ENCODE data around the gene PHB1.
"Not testable (repeated sequence)": the region's sequence is repeated elsewhere in the genome, so short reads cannot be mapped to it uniquely, and the experiment has no call there.

Gene PHB1

DNA sequence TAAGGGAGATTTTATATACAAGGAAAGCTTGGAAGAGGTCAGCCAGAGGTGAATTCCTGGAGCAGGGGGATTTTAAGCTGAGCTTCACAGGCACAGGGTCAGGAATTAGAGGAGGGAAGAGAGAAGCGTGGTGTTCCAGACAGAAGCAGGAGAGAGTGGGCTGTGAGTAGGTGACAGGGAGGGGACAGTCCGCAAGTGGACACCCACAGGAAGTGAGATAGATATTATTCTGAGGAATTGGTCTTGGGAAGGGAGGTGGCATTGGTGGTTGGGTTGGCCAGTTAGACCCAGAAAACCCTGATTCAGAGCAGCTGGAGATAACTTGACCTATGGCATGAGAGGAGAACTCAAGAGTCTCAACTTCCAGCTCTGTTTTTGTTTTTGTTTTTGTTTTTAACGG lies 14.7 kb downstream of the PHB1 start:
- Histone ChIP-seq H3K9me3 (ENCODE audit: control insufficient read depth, low read depth, low read length) (no peaks in the 10 kb centered on the region), H3K4me1 (ENCODE audit: control insufficient read depth, low read depth, low read length) (no peaks in the 10 kb centered on the region), H3K4me3 (ENCODE audit: low read length) (no peak overlapping the region), H3K9ac (ENCODE audit: low read length) (no peak overlapping the region), H3K36me3 (ENCODE audit: control insufficient read depth, low read depth, low read length) (peaks cover 21% of the 10 kb centered on the region), H3K27me3 (ENCODE audit: control insufficient read depth, insufficient read depth, low read length) (no peaks in the 10 kb centered on the region), H3K27ac (ENCODE audit: low read length) (no peak overlapping the region)

DNA sequence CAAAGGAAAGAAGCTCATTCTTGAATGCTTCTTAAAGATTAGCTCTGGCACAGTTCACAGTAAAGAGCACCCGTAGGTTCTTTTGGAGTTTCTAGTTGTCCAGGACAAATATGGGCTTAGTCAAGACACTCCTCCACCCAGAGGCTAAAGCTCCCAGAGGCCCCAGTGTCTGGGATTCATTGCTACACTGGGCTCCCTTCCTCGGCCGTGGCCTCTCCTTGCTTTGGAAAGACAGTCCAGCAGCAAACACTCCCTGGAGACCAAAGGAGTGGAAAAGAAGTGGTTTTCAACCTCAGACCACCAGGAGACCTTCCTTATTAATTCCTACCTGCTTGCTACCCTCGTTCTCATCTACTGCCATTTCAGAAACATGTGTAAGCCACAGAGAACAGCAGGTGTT lies 17.1 kb downstream of the PHB1 start:
- Histone ChIP-seq H3K4me3 (ENCODE audit: low read length) (no peak overlapping the region), H3K27ac (ENCODE audit: low read length) (no peak overlapping the region), H3K36me3 (ENCODE audit: control insufficient read depth, low read depth, low read length) (no peaks in the 10 kb centered on the region), H3K9me3 (ENCODE audit: control insufficient read depth, low read depth, low read length) (no peaks in the 10 kb centered on the region), H3K27me3 (ENCODE audit: control insufficient read depth, insufficient read depth, low read length) (no peaks in the 10 kb centered on the region), H3K4me1 (ENCODE audit: control insufficient read depth, low read depth, low read length) (no peaks in the 10 kb centered on the region), H3K9ac (ENCODE audit: low read length) (no peak overlapping the region)

GRCh38 chr17:49393491-49394255 lies 21.0 kb downstream of the PHB1 start:
- Histone ChIP-seq H3K9me3 (ENCODE audit: control insufficient read depth, low read depth, low read length) (no peaks in the 10 kb centered on the region), H3K27me3 (ENCODE audit: control insufficient read depth, insufficient read depth, low read length) (no peaks in the 10 kb centered on the region), H3K9ac (ENCODE audit: low read length) (no peak overlapping the region), H3K36me3 (ENCODE audit: control insufficient read depth, low read depth, low read length) (no peaks in the 10 kb centered on the region), H3K4me1 (ENCODE audit: control insufficient read depth, low read depth, low read length) (no peaks in the 10 kb centered on the region), H3K4me3 (ENCODE audit: low read length) (no peak overlapping the region), H3K27ac (ENCODE audit: low read length) (no peak overlapping the region)

DNA sequence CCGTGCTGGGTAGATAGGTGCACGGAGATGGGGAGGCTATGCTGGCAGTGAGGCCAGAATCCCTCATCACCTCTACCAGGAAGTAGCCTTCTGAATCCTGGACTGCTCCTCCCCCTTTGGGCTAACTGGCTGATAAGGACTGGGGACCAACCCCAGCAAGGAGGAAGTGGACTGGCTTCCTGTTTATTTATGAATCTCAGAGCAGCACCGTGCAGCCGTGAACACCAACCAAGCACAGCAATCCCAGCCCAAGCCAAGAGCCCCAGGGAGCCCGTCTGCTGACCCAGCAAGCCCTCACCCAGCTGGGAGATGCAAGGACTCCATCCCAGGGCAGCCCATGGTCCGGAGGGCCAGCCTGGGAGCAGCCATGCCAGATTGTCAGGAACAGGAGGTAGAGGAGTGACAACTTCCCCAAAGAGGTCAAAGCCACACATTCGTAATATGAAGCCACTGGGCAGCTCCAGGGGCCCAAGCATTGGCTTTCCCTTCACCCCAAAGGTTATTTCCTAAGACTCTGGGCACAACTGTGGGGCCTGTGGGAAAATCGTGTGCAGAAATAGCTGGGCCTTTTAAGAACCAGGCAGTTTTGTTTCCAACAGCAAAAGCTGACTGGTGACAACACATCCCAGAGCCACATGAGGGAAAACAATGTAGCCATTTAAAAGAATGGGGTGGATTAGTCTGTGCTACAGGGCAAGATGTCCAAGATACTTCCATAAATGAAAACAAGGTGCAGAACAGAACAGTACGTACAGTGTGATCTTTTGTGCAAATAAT lies 23.9 kb downstream of the PHB1 start:
- no peak overlapping the region for H3K4me3 ChIP-seq (ENCODE audit: low read length)
- H3K9me3 ChIP-seq (ENCODE audit: control insufficient read depth, low read depth, low read length), result no peaks in the 10 kb centered on the region
- no peaks in the 10 kb centered on the region for H3K4me1 ChIP-seq (ENCODE audit: control insufficient read depth, low read depth, low read length)
- no peaks in the 10 kb centered on the region for H3K27me3 ChIP-seq (ENCODE audit: control insufficient read depth, insufficient read depth, low read length)
- no peaks in the 10 kb centered on the region for H3K36me3 ChIP-seq (ENCODE audit: control insufficient read depth, low read depth, low read length)
- H3K9ac ChIP-seq (ENCODE audit: low read length), result no peak overlapping the region
- H3K27ac ChIP-seq (ENCODE audit: low read length), result no peak overlapping the region

DNA sequence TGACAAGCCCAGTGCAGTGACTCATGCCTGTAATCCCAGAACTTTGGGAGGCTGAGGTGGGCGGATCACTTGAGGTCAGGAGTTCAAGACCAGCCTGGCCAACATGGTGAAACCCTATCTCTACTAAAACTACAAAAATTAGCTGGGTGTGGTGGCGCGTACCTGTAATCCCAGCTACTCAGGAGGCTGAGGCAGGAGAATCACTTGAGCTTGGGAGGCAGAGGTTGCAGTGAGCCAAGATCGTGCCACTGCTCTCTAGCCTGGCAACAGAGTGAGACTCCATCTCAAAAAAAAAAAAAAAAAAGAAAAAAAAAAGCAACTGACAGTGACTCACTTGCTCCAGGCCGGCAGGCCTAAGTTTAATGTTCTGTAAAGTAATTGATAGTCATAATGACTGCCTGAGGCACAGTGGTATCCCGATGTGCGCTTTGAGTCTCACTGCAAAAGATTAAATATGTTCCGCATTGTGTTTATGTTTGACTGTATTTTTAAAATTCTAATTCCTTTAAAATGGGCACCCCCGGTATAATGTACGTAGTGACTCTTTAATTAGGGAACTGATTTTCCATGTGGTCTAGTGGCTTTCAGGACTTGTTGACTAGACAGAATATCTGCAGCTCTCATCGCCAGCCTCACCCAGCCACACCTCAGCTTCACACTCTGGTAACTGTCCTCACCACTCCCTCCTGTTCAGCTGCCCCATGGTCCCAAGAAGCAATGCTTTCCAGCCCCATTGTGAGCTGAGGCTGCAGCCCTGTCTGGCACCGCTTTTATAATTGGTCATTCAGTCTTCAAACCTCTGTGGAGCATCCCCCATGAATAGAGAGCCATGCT lies 25.0 kb downstream of the PHB1 start:
- not testable (repeated sequence) for H3K27ac ChIP-seq (ENCODE audit: low read length); H3K36me3 ChIP-seq (ENCODE audit: control insufficient read depth, low read depth, low read length); H3K4me3 ChIP-seq (ENCODE audit: low read length); H3K9me3 ChIP-seq (ENCODE audit: control insufficient read depth, low read depth, low read length); H3K27me3 ChIP-seq (ENCODE audit: control insufficient read depth, insufficient read depth, low read length); H3K9ac ChIP-seq (ENCODE audit: low read length); H3K4me1 ChIP-seq (ENCODE audit: control insufficient read depth, low read depth, low read length)

GRCh38 chr17:49388692-49389513 lies 25.8 kb downstream of the PHB1 start:
- Histone ChIP-seq H3K9me3 (ENCODE audit: control insufficient read depth, low read depth, low read length) (no peaks in the 10 kb centered on the region), H3K27ac (ENCODE audit: low read length) (no peak overlapping the region), H3K27me3 (ENCODE audit: control insufficient read depth, insufficient read depth, low read length) (no peaks in the 10 kb centered on the region), H3K4me1 (ENCODE audit: control insufficient read depth, low read depth, low read length) (no peaks in the 10 kb centered on the region), H3K4me3 (ENCODE audit: low read length) (no peak overlapping the region), H3K9ac (ENCODE audit: low read length) (no peak overlapping the region), H3K36me3 (ENCODE audit: control insufficient read depth, low read depth, low read length) (no peaks in the 10 kb centered on the region)

GRCh38 chr17:49388290-49388640 lies 26.4 kb downstream of the PHB1 start:
- H3K9ac ChIP-seq (ENCODE audit: low read length), result no peak overlapping the region
- no peak overlapping the region for H3K4me3 ChIP-seq (ENCODE audit: low read length)
- H3K27me3 ChIP-seq (ENCODE audit: control insufficient read depth, insufficient read depth, low read length), result no peaks in the 10 kb centered on the region
- no peaks in the 10 kb centered on the region for H3K9me3 ChIP-seq (ENCODE audit: control insufficient read depth, low read depth, low read length)
- no peaks in the 10 kb centered on the region for H3K4me1 ChIP-seq (ENCODE audit: control insufficient read depth, low read depth, low read length)
- H3K27ac ChIP-seq (ENCODE audit: low read length), result no peak overlapping the region
- no peaks in the 10 kb centered on the region for H3K36me3 ChIP-seq (ENCODE audit: control insufficient read depth, low read depth, low read length)

- Histone ChIP-seq H3K9ac (ENCODE audit: low read length) (no peak overlapping the region), H3K4me3 (ENCODE audit: low read length) (no peak overlapping the region), H3K9me3 (ENCODE audit: control insufficient read depth, low read depth, low read length) (no peaks in the 10 kb centered on the region), H3K27ac (ENCODE audit: low read length) (no peak overlapping the region), H3K27me3 (ENCODE audit: control insufficient read depth, insufficient read depth, low read length) (no peaks in the 10 kb centered on the region), H3K4me1 (ENCODE audit: control insufficient read depth, low read depth, low read length) (no peaks in the 10 kb centered on the region), H3K36me3 (ENCODE audit: control insufficient read depth, low read depth, low read length) (no peaks in the 10 kb centered on the region)
These were observed 27.0 kb downstream of the PHB1 start for GRCh38 chr17:49387498-49388289.

- Histone ChIP-seq H3K4me3 (ENCODE audit: low read length) (no peak overlapping the region), H3K4me1 (ENCODE audit: control insufficient read depth, low read depth, low read length) (no peaks in the 10 kb centered on the region), H3K27me3 (ENCODE audit: control insufficient read depth, insufficient read depth, low read length) (no peaks in the 10 kb centered on the region), H3K27ac (ENCODE audit: low read length) (no peak overlapping the region), H3K36me3 (ENCODE audit: control insufficient read depth, low read depth, low read length) (no peaks in the 10 kb centered on the region), H3K9me3 (ENCODE audit: control insufficient read depth, low read depth, low read length) (no peaks in the 10 kb centered on the region), H3K9ac (ENCODE audit: low read length) (no peak overlapping the region)
These were observed 28.3 kb downstream of the PHB1 start for GRCh38 chr17:49386373-49386772.

GRCh38 chr17:49384951-49385350 lies 29.7 kb downstream of the PHB1 start:
- Histone ChIP-seq H3K36me3 (ENCODE audit: control insufficient read depth, low read depth, low read length) (no peaks in the 10 kb centered on the region), H3K4me3 (ENCODE audit: low read length) (no peak overlapping the region), H3K27ac (ENCODE audit: low read length) (no peak overlapping the region), H3K9me3 (ENCODE audit: control insufficient read depth, low read depth, low read length) (no peaks in the 10 kb centered on the region), H3K9ac (ENCODE audit: low read length) (no peak overlapping the region), H3K27me3 (ENCODE audit: control insufficient read depth, insufficient read depth, low read length) (no peaks in the 10 kb centered on the region), H3K4me1 (ENCODE audit: control insufficient read depth, low read depth, low read length) (no peaks in the 10 kb centered on the region)

Measured in iPS-18a (cell line).